GM21447 (cell line): Measurements from ENCODE around the gene KCNIP4.

Experiments
- ATAC-seq: cut with Tn5 transposase; IDR thresholded peaks from one replicate; pipeline ENCODE4 v1.9.1; 2021; ENCODE audit not compliant: unreplicated experiment

The KCNIP4 gene

DNA sequence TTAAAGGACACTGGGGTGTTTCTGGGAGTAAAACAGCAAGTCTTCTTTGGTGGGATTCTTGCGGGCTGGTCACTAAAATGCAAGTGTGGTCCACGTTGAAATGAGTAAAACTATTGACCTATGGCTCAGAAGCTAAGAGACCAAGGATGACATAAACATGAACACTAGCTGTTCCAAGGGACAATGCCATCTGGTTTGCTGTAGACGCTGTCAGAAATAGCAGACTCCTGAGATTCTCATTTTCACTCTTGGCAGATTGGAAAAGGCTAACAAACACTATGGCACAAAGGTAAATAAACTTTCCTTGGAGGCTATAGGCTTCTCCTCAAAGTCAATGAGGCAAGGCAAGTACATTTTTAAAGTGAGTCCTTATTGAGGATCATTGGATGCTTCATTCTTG is 343.6 kb downstream of the KCNIP4 start:
- ATAC-seq, result no peak

DNA sequence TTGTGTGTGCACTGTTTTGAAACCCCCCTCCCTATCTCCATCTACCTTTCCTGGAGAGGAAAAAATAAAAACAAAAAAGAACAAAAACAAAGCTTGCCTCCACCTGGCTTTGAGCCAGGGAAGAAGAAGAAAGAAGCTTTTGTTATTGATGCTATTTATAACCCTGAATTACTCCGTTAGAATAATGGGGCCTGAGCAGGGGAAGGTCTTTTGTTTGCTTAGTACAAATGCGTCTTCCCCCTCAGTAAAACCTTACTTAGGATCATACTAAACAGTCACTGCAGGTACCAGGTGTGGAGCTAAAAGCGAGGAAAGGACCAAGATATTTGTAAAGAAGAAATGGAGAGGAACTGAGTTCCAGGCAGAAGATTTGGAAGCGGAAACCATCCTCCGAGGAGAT is 352.1 kb downstream of the KCNIP4 start:
- no peak for ATAC-seq

- ATAC-seq, result no peak
Observed at GRCh38 chr4:21593671-21594001, 354.9 kb downstream of the KCNIP4 start.

DNA sequence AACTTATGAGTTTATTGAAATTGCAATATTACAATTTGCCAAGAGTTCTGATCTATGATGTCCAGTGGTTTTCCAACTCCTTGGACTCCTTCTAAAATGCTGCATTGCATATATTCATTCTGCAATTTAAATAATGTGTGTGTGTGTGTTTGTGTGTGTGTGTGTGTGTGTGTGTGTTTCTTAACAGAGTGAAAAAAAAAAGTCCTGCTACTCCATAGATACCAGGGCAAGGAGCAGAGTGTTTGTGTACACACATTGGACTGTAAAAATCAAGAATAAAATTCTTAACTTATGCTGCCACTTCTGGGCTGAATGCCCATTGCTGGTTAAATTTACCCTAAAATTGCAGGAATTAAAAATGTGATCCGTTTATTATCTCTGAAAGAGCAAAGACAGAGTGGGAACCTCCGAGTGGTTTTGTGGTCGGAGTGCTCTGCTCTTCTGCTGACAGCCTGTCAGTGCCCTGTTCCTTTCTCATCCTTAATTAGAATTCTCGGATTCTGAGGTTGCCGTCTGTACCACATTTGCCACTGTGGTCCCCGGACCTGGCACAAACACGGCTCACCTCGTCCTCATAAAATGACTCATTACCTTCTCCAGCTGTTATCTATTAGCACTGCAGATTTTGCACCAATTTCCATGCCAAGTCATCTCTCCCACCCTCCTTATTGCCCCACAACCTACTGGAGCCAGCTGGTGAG is 355.5 kb downstream of the KCNIP4 start:
- ATAC-seq, result no peak

DNA sequence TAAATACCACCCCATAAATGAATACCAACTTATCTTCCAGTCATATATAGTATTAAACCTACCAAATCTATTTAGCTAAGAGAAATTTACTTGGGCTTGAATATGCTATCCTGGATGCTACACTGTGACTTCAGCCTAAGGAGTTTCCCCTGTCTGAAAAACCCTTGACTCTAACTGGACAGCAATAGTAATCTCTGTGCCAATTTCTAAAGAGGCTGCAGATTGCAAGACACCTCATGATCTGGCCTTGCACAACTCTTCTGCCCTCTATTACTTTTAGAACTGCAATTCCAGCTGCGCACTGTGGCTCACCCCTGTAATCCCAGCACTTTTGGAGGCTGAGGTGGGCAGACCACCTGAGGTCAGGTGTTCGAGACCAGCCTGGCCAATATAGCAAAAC is 371.5 kb downstream of the KCNIP4 start:
- no peak for ATAC-seq

GRCh38 chr4:21571100-21571499 is 377.5 kb downstream of the KCNIP4 start:
- ATAC-seq, result no peak

GRCh38 chr4:21569638-21570037 is 378.9 kb downstream of the KCNIP4 start:
- no peak for ATAC-seq

GRCh38 chr4:21555083-21555482 is 393.5 kb downstream of the KCNIP4 start:
- ATAC-seq, result no peak

GRCh38 chr4:21554500-21554899 is 394.1 kb downstream of the KCNIP4 start:
- no peak for ATAC-seq

- ATAC-seq, result no peak
Observed at GRCh38 chr4:21554066-21554465, 394.5 kb downstream of the KCNIP4 start.

- no peak for ATAC-seq
Observed at GRCh38 chr4:21552455-21552854, 396.1 kb downstream of the KCNIP4 start.

GRCh38 chr4:21544955-21545354 is 403.6 kb downstream of the KCNIP4 start:
- ATAC-seq, result no peak

DNA sequence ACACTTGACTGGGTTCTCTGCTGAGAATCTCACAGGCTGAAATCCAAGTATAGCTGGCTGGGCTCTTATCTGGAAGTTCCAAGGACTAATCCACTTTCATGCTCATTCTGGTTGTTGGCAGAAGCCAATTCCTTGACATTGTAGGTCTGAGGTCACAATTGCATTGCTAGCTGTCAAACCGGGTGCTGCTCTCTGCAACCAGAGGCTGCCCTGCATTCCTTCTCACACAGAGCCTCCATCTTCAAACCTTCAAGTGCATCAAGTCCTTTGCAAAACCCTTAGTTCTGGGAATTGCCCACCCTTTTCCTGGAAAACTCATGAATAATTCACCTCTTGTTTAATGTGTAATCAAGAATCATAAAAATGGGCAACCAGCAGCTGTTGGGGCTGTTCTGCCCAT is 404.2 kb downstream of the KCNIP4 start:
- no peak for ATAC-seq

GRCh38 chr4:21543514-21543913 is 405.1 kb downstream of the KCNIP4 start:
- ATAC-seq, result no peak

DNA sequence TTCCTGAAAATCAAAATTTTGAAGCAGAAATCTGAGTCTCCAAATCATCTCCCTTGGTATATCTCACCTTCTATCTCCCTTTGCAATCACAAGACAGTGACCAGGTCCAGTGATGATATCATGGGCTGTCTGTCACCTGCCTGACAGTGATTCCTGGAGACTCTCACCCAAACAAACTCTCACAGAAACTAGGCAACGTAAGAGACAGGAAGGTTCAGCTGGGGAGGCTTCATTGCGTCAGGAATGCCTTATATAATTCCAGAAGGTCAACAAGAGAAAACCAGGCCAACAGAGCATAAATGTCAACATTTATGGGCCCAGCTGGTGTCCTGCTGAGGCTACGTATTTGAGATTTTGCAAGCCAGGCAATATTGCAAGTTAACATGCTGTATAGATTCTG is 412.7 kb downstream of the KCNIP4 start:
- ATAC-seq, result no peak

DNA sequence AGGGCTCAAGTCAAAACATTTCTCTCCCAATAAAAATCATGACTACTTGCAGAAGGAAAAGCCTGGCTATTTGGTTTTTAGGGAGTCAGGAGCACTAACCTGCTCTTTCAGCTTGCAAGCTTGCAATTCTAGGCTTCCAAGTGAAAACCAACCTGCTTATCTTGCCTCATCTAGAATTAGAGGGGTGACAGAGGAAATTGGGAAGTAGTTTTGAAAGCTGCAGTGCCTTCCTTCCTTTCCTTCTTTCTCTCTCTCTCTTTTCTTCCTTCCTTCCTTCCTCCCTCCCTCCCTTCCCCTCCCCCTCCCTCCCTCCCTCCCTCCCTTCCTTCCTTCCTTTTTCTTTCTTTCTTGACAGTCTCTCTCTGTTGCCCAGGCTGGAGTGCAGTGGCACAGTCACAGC is 417.5 kb downstream of the KCNIP4 start:
- no peak for ATAC-seq

DNA sequence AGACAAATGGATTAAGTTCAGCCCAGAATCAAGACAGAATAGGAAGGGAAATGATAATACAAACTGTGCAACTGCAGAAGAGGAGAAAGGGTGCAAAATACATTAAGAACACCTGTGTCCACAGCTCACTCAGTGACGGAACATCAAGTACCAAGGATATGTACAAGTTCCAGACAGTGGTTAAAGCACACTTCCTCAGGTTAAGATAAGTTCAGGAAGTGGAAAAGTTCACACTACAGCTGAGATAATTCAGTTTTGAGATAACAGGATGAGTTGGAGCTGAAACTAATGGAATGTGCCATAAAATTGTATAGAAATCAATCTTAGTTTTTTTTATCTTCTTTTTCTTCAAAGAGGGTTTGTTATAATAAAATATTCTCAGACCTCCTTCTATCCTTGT is 419.4 kb downstream of the KCNIP4 start:
- ATAC-seq, result no peak

DNA sequence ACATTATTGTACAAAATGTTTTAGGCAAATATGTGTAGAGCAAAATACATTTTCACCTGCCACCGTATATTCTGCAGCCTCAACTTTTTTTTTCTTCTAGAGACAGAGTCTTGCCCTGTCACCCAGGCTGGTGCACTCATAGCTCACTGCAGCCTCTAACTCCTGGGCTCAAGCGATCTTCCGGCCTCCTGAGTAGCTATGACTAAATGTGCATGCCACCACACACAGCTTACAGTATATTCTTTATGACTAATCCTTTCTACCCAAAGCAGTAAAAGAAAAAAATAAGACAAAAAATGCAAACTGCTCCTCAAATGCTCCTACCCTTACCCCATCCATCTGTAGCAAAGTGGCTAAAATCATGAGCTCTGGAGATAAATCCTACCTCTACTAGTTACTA is 426.3 kb downstream of the KCNIP4 start:
- ATAC-seq, result no peak

- no peak for ATAC-seq
Observed at GRCh38 chr4:21517126-21517859, 431.3 kb downstream of the KCNIP4 start.

DNA sequence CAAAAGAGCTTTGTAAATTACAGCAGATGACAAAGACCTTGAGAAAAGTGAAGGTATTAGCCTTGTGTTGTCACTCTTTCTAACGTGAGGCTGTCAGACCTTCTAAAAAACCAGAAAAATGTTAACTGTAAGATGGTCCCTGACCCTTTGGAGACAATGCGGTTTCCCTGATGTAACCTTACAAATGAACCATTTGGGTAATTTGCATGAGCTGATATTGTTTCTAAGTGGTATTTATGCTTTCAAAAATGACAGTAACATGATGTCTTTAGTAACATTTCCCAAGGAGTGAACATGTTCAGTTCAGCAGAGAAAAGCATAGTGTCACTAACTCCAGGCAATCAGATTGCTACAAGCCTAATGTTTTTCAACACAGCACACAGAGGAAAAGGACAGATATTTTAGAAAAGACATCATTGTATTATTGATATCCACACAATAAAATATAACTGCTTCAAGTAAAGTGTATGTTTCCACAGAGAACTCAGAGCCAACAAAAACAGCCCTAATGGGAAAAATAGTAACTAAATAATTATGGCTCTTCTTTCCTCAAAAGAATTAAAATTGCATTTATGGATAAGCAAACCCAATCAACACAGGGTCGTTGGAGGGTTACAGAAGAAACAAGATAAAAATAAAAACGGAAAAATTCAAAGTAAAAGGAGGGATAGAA is 434.4 kb downstream of the KCNIP4 start:
- ATAC-seq, result no peak

DNA sequence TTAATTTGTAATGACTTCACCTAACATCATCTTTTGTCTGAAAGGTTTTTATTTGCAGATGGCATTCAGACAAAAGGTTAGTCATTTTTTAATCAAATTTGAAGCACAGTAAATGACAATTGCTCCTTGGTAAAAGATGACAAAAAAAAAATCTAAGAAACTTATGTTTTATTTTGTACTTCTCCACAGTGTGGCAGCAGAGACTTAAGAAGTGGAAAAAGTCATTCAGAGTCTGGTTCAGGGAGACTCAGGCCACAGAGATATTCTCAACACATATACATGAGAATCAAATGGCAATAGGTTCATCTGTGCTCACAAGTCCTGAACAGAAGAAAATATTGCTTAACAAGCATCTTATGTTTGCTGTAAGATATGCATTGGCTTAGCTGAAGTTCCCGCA is 436.2 kb downstream of the KCNIP4 start:
- ATAC-seq, result no peak

GRCh38 chr4:21507439-21507838 is 441.1 kb downstream of the KCNIP4 start:
- ATAC-seq, result no peak
